Left lung (tissue), 10 donors: ENCODE results near the gene C5AR1. TPM values are rescaled to one million over a fixed set of nuclear protein-coding genes. Genes with fewer than 3 reads are reported as not detected.
"Not testable (repeated sequence)": the region's sequence is repeated elsewhere in the genome, so short reads cannot be mapped to it uniquely, and the experiment has no call there.

Experiments used
- ATAC-seq: fragments of 200-7000 bp; cut with Tn5 transposase; one replicate; pipeline ENCODE4 v1.9.1; 2020; ENCODE audit warnings: moderate library complexity
- DNase-seq, 4 donors: peaks; one replicate each; pipeline ENCODE4 v3.0.0-alpha.2; 2013 to 2020
- H3K27ac ChIP-seq, 2 donors: fragments of 200-600 bp; sonication (generic) in 1 of 2; one replicate each; pipeline versions ENCODE4 v1.5.0 to v1.8.0; 2020 to 2021
- H3K27me3 ChIP-seq, 2 donors: fragments of 200-600 bp; sonication (generic) in 1 of 2; one replicate each; pipeline versions ENCODE4 v1.5.0 to v1.8.0; 2020 to 2021
- H3K36me3 ChIP-seq, 2 donors: fragments of 200-600 bp; sonication (generic) in 1 of 2; one replicate each; pipeline versions ENCODE4 v1.5.0 to v1.8.0; 2020 to 2021
- H3K4me1 ChIP-seq, 2 donors: fragments of 200-600 bp; one replicate each; pipeline ENCODE4 v1.8.0; 2021
- H3K4me3 ChIP-seq, 2 donors: fragments of 200-600 bp; sonication (generic) in 1 of 2; one replicate each; pipeline versions ENCODE4 v1.5.0 to v1.8.0; 2020 to 2021; ENCODE audit warnings: mild to moderate bottlenecking in 1 of 2
- H3K9me3 ChIP-seq, 2 donors: fragments of 200-600 bp; sonication (generic) in 1 of 2; one replicate each; pipeline versions ENCODE4 v1.5.0 to v1.8.0; 2020 to 2021
- intact Hi-C, 2 donors: fragments of 100-400 bp; cut with DNase I; formaldehyde crosslinking; loops; one replicate each; pipeline versions ENCODE4 v1.11.2 to v1.14.2; 2022
- polyA plus RNA-seq, 6 donors: library from polyadenylated mRNA; unstranded; fragments of 120-200 nt; gene quantifications; one replicate each; pipeline ENCODE4 v1.2.1, GENCODE V29; 2013; ENCODE audit not compliant: insufficient read length in 6 of 6
- total RNA-seq, 2 donors: library from RNA; stranded (reverse); fragmentation: NEBNext Ultra II Directional; extraction: Animal tissue kit (Norgen Biotek cat#: 25700); gene quantifications; one replicate each; pipeline ENCODE4 v1.2.1, GENCODE V29; 2021
- TF ChIP-seq, protein P1 (sequence below), 2 donors: fragments of 200-600 bp; sonication (generic) in 1 of 2; IDR thresholded peaks; one replicate each; pipeline versions ENCODE4 v1.5.0 to v1.8.0; 2021; ENCODE audit warnings: antibody characterized with exemption in 2 of 2
- donor health status: DM: no; HTN: yes; CAD: no.
- donor health status: DM: no; HTN: no; CAD: no.

C5AR1 gene
- total and polyA plus RNA-seq, 8 donors = 2.0 to 110 (median 3.5) TPM

DNA sequence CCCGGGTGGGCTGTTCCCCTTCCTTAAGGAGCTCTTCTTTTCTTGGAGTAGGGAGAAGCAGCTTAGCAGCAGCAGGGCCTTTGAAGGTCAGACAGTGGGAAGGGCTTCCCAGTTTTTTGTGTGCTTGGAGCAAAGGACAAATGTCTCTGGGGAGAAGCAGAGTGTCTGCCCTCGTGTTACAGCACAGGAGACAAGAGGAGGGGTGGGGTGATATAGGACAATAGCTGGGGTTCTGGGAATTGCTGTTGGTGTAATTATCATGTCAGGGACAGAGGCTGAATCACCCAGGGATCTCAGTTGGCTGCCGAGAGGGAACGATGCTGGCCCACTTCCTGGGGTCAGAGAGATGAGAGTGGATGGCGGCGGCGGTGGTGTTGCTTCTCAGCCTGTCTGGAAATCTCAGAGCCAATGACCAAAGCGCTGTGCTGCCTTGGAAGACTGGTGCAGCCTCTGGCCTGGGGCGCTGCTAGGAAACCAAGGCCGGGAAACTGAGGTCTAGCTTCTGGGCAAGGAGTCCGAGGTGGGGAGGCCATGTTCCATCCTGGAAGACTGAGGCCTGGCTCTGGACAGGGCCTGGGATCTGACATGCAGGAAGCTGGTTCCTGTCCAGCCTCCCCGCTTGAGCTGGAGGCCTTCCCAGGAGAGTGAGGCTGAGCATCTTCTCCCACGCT is 33.7 kb upstream of the C5AR1 start:
- Histone ChIP-seq H3K27ac (peak overlapping the region; percentile 81 to 89), H3K27me3 (no peaks in the 10 kb centered on the region), H3K9me3 (no peaks in the 10 kb centered on the region), H3K36me3 (peaks cover 0 to 12% of the 10 kb centered on the region in 2 donors), H3K4me1 (peaks cover 13 to 37% of the 10 kb centered on the region in 2 donors), H3K4me3 (peak overlapping the region; percentile 36 to 65)
- TF ChIP-seq, protein P1, sequence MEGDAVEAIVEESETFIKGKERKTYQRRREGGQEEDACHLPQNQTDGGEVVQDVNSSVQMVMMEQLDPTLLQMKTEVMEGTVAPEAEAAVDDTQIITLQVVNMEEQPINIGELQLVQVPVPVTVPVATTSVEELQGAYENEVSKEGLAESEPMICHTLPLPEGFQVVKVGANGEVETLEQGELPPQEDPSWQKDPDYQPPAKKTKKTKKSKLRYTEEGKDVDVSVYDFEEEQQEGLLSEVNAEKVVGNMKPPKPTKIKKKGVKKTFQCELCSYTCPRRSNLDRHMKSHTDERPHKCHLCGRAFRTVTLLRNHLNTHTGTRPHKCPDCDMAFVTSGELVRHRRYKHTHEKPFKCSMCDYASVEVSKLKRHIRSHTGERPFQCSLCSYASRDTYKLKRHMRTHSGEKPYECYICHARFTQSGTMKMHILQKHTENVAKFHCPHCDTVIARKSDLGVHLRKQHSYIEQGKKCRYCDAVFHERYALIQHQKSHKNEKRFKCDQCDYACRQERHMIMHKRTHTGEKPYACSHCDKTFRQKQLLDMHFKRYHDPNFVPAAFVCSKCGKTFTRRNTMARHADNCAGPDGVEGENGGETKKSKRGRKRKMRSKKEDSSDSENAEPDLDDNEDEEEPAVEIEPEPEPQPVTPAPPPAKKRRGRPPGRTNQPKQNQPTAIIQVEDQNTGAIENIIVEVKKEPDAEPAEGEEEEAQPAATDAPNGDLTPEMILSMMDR (IDR thresholded peaks at IDR 0.05) = no peak
- ATAC-seq (no peak), DNase-seq (peak in 1 of 4 donors; percentile 59)
- intact Hi-C loops = no loop called here

DNA sequence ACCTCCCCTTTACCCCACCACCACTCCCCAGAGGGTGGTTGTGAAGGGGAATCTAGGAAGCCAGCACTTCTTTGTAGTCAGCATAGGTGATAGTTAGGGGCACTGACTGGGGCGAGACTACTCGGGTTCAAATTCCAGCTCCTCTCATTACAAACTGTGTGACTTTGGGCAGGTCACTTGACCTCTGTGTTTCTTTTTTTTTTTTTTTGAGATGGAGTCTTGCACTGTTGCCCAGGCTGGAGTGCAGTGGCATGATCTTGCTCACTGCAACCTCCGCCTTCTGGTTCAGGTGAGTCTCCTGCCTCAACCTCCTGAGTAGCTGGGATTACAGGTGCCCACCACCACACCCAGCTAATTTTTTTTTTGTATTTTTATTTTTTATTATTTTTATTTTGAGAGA is 33.1 kb upstream of the C5AR1 start:
- H3K27me3 ChIP-seq, ATAC-seq, H3K9me3 ChIP-seq, H3K4me3 ChIP-seq, intact Hi-C loops, DNase-seq, H3K36me3 ChIP-seq: not testable (repeated sequence)
- Histone ChIP-seq H3K27ac (peak overlapping the region in 1 of 2 donors; percentile 81), H3K4me1 (peaks cover 13 to 37% of the 10 kb centered on the region in 2 donors)

DNA sequence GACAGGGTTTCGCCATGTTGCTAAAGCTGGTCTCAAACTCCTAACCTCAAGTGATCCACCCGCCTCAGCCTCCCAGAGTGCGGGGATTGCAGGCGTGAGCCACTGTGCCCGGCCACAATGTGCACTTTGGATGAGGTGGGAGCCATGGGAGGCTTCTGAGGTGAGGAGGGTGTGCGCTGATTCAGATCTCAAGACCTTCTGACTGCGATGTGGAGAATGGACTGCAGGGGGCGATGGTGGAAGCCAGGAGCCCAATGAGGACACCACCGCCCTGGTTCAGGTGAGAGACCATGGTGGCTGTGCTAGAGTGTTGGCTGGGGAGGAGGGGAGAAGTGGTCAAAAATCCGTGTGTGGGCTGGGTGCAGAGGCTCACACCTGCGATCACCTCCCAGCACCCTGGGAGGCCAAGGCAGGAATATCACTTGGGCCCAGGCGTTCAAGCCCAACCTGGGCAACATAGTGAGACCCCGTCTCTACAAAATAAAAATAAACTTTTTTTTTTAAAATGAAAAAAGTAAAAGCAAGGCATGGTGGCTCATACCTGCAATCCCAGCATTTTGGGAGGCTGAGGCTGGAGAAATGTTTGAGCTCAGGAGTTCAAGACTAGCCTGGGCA is 29.4 kb upstream of the C5AR1 start:
- intact Hi-C loops = no loop called here
- peaks cover 11 to 17% of the 10 kb centered on the region in 2 donors for H3K4me1 ChIP-seq
- DNase-seq (no peak), ATAC-seq (no peak)
- TF ChIP-seq, protein P1 (IDR thresholded peaks at IDR 0.05) = peak in 1 of 2 donors; percentile 30
- no peaks in the 10 kb centered on the region for H3K9me3 ChIP-seq
- no peak overlapping the region for H3K4me3 ChIP-seq
- no peaks in the 10 kb centered on the region for H3K27me3 ChIP-seq
- H3K27ac ChIP-seq = no peak overlapping the region
- H3K36me3 ChIP-seq = no peaks in the 10 kb centered on the region

DNA sequence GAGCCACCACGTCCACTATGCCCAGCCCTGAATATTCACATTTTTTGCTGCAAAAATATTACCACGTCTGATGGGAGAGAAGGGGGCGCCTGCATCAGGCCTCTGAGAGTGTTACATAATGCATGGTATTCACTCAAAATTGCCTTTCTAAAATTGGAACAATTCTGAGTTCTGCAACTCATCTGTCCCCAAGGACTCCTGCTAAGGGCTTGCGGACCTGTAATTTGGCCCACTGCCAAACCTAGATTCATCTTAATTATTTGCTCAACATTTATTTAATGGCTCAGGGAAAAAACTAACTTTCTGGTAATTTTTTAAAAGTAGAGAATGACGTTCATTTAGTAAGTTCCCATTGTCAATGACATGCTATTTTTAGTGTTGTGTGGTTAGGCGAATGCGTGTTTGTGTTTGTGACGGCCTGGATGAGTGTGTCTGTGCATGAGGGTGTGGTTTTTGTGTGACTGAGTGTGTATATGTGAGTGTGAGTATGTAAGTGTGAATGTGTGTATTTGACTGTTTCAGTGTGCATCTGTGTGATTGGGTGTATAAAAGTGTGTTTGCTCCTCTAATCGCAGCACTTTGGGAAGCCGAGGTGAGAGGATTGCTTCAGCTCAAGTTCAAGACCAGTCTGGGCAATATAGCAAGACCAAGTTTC is 26.1 kb upstream of the C5AR1 start:
- peaks cover 0 to 4% of the 10 kb centered on the region in 2 donors for H3K4me1 ChIP-seq
- no peaks in the 10 kb centered on the region for H3K9me3 ChIP-seq
- TF ChIP-seq, protein P1 (IDR thresholded peaks at IDR 0.05) = no peak
- no peaks in the 10 kb centered on the region for H3K27me3 ChIP-seq
- no peak overlapping the region for H3K27ac ChIP-seq
- no peaks in the 10 kb centered on the region for H3K36me3 ChIP-seq
- intact Hi-C loops = no loop called here
- no peak for ATAC-seq
- DNase-seq = no peak
- no peak overlapping the region for H3K4me3 ChIP-seq

DNA sequence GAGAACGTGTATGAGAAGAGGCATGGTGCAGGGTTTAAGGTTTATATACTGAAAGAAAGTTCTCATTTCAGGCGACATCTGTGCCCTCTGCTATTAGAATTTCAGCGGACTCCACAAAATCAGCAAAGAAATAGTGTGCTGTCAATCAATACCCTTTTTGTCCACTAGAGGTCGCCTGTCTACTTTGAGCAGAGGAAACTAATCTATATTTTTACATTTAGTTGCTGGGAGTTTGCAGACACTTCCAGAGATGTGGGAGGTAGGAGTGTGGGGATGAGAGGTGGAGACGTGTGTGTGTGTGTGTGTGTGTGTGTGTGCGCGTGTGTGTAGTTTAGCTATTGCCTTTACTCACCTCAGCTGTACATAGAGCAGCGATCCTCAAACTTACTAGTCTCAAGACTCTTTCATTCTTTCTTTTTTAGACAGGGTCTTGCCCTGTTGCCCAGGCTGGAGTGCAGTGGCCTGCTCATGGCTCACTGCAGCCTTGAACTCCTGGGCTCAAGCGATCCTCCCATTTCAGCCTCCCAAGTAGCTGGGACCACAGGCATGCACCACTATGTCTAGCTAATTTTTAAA is 25.2 kb upstream of the C5AR1 start:
- DNase-seq (peak in 2 of 4 donors; percentile 59 to 69), ATAC-seq (peak; percentile 63)
- H3K36me3 ChIP-seq = no peaks in the 10 kb centered on the region
- intact Hi-C loops = no loop called here
- no peak overlapping the region for H3K4me3 ChIP-seq
- no peak overlapping the region for H3K27ac ChIP-seq
- H3K27me3 ChIP-seq = no peaks in the 10 kb centered on the region
- no peaks in the 10 kb centered on the region for H3K4me1 ChIP-seq
- H3K9me3 ChIP-seq = no peaks in the 10 kb centered on the region
- TF ChIP-seq, protein P1 (IDR thresholded peaks at IDR 0.05) = peak; percentile 72 to 94
